Panc1 (cell line): Measurements from ENCODE around the gene CCDC51.

Experiments
- POLR2AphosphoS5 ChIP-seq: IDR thresholded peaks from 2 replicates; pipeline ENCODE4 v1.6.1; 2012; ENCODE audit warnings: mild to moderate bottlenecking, low read depth, low read length, moderate library complexity
- REST ChIP-seq, 2 experiments: IDR thresholded peaks; 2 replicates each; pipeline ENCODE4 v1.6.1; 2011 to 2012; ENCODE audit warnings: low read depth in 2 of 2, control low read depth in 1 of 2, low read length in 1 of 2, mild to moderate bottlenecking in 1 of 2, moderate library complexity in 1 of 2; ENCODE audit not compliant: insufficient read depth in 1 of 2
- SIN3A ChIP-seq: IDR thresholded peaks from 2 replicates; pipeline ENCODE4 v1.6.1; 2012; ENCODE audit warnings: low read depth, mild to moderate bottlenecking, low read length, moderate library complexity, borderline replicate concordance; ENCODE audit not compliant: insufficient read depth
- TF ChIP-seq, protein P1 (sequence below): fragments of 450-650 bp; IDR thresholded peaks from 2 replicates; pipeline ENCODE4 v1.5.1; 2017; ENCODE audit warnings: mild to moderate bottlenecking

GRCh38 chr3:48437812-48438211, 2.1 kb downstream of the CCDC51 start:
- TF ChIP-seq, protein P1, sequence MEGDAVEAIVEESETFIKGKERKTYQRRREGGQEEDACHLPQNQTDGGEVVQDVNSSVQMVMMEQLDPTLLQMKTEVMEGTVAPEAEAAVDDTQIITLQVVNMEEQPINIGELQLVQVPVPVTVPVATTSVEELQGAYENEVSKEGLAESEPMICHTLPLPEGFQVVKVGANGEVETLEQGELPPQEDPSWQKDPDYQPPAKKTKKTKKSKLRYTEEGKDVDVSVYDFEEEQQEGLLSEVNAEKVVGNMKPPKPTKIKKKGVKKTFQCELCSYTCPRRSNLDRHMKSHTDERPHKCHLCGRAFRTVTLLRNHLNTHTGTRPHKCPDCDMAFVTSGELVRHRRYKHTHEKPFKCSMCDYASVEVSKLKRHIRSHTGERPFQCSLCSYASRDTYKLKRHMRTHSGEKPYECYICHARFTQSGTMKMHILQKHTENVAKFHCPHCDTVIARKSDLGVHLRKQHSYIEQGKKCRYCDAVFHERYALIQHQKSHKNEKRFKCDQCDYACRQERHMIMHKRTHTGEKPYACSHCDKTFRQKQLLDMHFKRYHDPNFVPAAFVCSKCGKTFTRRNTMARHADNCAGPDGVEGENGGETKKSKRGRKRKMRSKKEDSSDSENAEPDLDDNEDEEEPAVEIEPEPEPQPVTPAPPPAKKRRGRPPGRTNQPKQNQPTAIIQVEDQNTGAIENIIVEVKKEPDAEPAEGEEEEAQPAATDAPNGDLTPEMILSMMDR: no peak
- TF ChIP-seq SIN3A: no peak
- TF ChIP-seq POLR2AphosphoS5: no peak
- no peak for TF ChIP-seq REST (IDR thresholded peaks at IDR 0.05; ENCODE audit: insufficient read depth in 1 of 2, low read depth in 2 of 2, low read length in 1 of 2)
